Liver (tissue), 9 donors: ENCODE results near the gene ADIG. TPM values are rescaled to one million over a fixed set of nuclear protein-coding genes. Genes with fewer than 3 reads are reported as not detected.

ENCODE experiments used
- DNase-seq: peaks from one replicate; pipeline ENCODE4 v3.0.0-alpha.2; 2017; ENCODE audit warnings: low spot score
- H3K27ac ChIP-seq, 2 donors: one replicate each; pipeline ENCODE4 v1.7.0; 2013; ENCODE audit warnings: inconsistent platforms in 2 of 2, low read length in 2 of 2, control low read depth in 1 of 2, low read depth in 1 of 2, mild to moderate bottlenecking in 1 of 2
- H3K27me3 ChIP-seq, 4 donors: one replicate each; pipeline versions ENCODE4 v1.6.1 to v1.7.0; 2013; ENCODE audit warnings: low read length in 3 of 4, inconsistent platforms in 1 of 4, mild to moderate bottlenecking in 1 of 4, moderate library complexity in 1 of 4; ENCODE audit not compliant: control insufficient read depth in 4 of 4, insufficient read depth in 4 of 4
- H3K36me3 ChIP-seq, 4 donors: one replicate each; pipeline versions ENCODE4 v1.6.1 to v1.7.0; 2013; ENCODE audit warnings: low read length in 3 of 4, mild to moderate bottlenecking in 3 of 4, low read depth in 1 of 4, moderate library complexity in 1 of 4; ENCODE audit not compliant: control insufficient read depth in 4 of 4, insufficient read depth in 3 of 4
- H3K4me1 ChIP-seq, 4 donors: one replicate each; pipeline versions ENCODE4 v1.6.1 to v1.7.0; 2013; ENCODE audit warnings: low read length in 3 of 4, mild to moderate bottlenecking in 3 of 4, moderate library complexity in 1 of 4; ENCODE audit not compliant: control insufficient read depth in 4 of 4, insufficient read depth in 4 of 4
- H3K4me3 ChIP-seq, 3 donors: one replicate each; pipeline versions ENCODE4 v1.6.1 to v1.7.0; 2013; ENCODE audit warnings: low read length in 3 of 3, control low read depth in 1 of 3, low read depth in 1 of 3, mild to moderate bottlenecking in 1 of 3
- H3K9ac ChIP-seq, 2 donors: one replicate each; pipeline ENCODE4 v1.7.0; 2013; ENCODE audit warnings: low read length in 2 of 2, mild to moderate bottlenecking in 2 of 2, moderate library complexity in 2 of 2, control low read depth in 1 of 2, low read depth in 1 of 2
- H3K9me3 ChIP-seq, 4 donors: one replicate each; pipeline versions ENCODE4 v1.6.1 to v1.7.0; 2013; ENCODE audit warnings: low read length in 3 of 4; ENCODE audit not compliant: control insufficient read depth in 4 of 4
- CTCF ChIP-seq: fragments of 150-350 bp; IDR thresholded peaks from 2 replicates; pipeline ENCODE4 v1.5.1; 2017; ENCODE audit warnings: improper control_type of control experiment, low read depth, low read length; ENCODE audit not compliant: missing input control
- GABPA ChIP-seq, 2 donors: IDR thresholded peaks in 1 of 2; conservative IDR thresholded peaks in 1 of 2; 2 replicates each; pipeline ENCODE4 v1.6.1; 2016; ENCODE audit warnings: antibody characterized with exemption in 2 of 2, mild to moderate bottlenecking in 1 of 2, moderate library complexity in 1 of 2
- HNF4A ChIP-seq, 2 donors: conservative IDR thresholded peaks; 2 replicates each; pipeline ENCODE4 v1.6.1; 2016; ENCODE audit warnings: antibody characterized with exemption in 2 of 2, mild to moderate bottlenecking in 2 of 2
- HNF4G ChIP-seq: IDR thresholded peaks from 2 replicates; pipeline ENCODE4 v1.6.1; 2016; ENCODE audit warnings: antibody characterized with exemption
- NR2F2 ChIP-seq: IDR thresholded peaks from 2 replicates; pipeline ENCODE4 v1.6.1; 2016; ENCODE audit warnings: antibody characterized with exemption
- RAD21 ChIP-seq, 2 donors: IDR thresholded peaks; 2 replicates each; pipeline ENCODE4 v1.6.1; 2016; ENCODE audit warnings: antibody characterized with exemption in 2 of 2, mild to moderate bottlenecking in 2 of 2
- RXRA ChIP-seq, 2 donors: IDR thresholded peaks; 2 replicates each; pipeline ENCODE4 v1.6.1; 2017 to 2018; ENCODE audit warnings: antibody characterized with exemption in 2 of 2, mild to moderate bottlenecking in 1 of 2
- SP1 ChIP-seq: IDR thresholded peaks from 2 replicates; pipeline ENCODE4 v1.6.1; 2018; ENCODE audit warnings: antibody characterized with exemption, mild to moderate bottlenecking
- TAF1 ChIP-seq: conservative IDR thresholded peaks from 2 replicates; pipeline ENCODE4 v1.6.1; 2016; ENCODE audit warnings: antibody characterized with exemption, mild to moderate bottlenecking
- YY1 ChIP-seq: IDR thresholded peaks from 2 replicates; pipeline ENCODE4 v1.6.1; 2016; ENCODE audit warnings: antibody characterized with exemption, mild to moderate bottlenecking
- WGBS: extraction: QIAGEN DNeasy Blood & Tissue Kit; methylation state at CpG from one replicate; pipeline ENCODE4 v1.1.7; 2013; 5-methylcytosine and 5-hydroxymethylcytosine counted together
- polyA plus RNA-seq, 2 donors: library from polyadenylated mRNA; stranded (reverse) in 1 of 2; unstranded in 1 of 2; fragments of 200-250 nt in 1 of 2; fragments of >200 nt in 1 of 2; fragmentation: Nextera tagmentation in 1 of 2; extraction: Ambion mirVana in 1 of 2; gene quantifications; one replicate each; pipeline versions ENCODE4 v1.2.1 to v1.2.3, GENCODE V29; 2013 to 2015
- total RNA-seq, 2 donors: library from RNA; depleted of rRNA; stranded (reverse); fragments of >200 nt; gene quantifications; one replicate each; pipeline ENCODE4 v1.2.3, GENCODE V29; 2014
- TF ChIP-seq, protein P1 (sequence below): IDR thresholded peaks from 2 replicates; pipeline ENCODE4 v1.6.1; 2016; ENCODE audit warnings: antibody characterized with exemption
- TF ChIP-seq, protein P2 (sequence below): IDR thresholded peaks from 2 replicates; pipeline ENCODE4 v1.6.1; 2016; ENCODE audit warnings: antibody characterized with exemption
- donor health status: healthy.
- donor health status: healthy.
- donor health status: healthy.
- donor health status: healthy.
- donor health status: healthy.

The ADIG gene
- total and polyA plus RNA-seq, 4 donors = not detected

DNA sequence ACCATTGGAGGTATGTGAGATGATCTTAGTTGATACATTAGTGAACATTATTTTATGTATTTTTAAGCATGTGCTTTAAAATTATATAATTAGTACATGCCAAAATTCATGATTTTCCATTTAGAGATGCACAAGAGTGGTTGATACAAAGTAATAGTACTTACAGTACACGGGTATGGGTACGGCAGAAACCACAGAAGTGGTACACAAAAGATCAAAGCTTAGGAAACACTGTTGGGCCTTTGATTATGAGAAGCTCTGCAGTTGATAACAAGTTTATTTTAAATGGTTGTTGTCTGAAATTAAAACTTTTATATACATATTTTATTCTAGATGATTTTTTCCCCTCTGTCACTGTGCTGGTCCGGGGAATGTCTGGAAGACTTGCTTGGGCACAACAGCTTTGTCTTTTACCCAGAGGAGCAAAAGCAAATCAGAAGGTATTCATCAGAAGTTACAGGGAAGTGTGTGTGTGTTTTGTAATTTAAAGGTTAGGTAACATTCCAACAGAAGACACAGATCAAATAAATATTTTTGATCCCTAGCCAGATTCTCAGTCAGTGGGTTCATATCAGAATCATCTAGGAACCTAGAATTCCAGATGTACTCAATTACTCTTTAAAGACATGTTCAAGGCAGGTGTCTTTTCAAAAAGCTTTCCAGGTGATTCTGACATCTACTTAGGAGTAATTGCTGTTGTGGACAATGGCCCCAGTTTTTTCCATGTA, 32.5 kb upstream of the ADIG start:
- Histone ChIP-seq H3K9ac (no peak overlapping the region), H3K4me3 (no peak overlapping the region), H3K4me1 (peaks cover 0 to 1% (median 0%) of the 10 kb centered on the region in 4 donors), H3K27me3 (no peaks in the 10 kb centered on the region), H3K9me3 (no peaks in the 10 kb centered on the region), H3K36me3 (peaks cover 9 to 69% (median 58%) of the 10 kb centered on the region in 4 donors), H3K27ac (no peak overlapping the region)
- DNase-seq = no peak
- no peak for TF ChIP-seq CTCF
- TF ChIP-seq, protein P1, sequence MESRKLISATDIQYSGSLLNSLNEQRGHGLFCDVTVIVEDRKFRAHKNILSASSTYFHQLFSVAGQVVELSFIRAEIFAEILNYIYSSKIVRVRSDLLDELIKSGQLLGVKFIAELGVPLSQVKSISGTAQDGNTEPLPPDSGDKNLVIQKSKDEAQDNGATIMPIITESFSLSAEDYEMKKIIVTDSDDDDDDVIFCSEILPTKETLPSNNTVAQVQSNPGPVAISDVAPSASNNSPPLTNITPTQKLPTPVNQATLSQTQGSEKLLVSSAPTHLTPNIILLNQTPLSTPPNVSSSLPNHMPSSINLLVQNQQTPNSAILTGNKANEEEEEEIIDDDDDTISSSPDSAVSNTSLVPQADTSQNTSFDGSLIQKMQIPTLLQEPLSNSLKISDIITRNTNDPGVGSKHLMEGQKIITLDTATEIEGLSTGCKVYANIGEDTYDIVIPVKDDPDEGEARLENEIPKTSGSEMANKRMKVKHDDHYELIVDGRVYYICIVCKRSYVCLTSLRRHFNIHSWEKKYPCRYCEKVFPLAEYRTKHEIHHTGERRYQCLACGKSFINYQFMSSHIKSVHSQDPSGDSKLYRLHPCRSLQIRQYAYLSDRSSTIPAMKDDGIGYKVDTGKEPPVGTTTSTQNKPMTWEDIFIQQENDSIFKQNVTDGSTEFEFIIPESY = no peak
- TF ChIP-seq, protein P2, sequence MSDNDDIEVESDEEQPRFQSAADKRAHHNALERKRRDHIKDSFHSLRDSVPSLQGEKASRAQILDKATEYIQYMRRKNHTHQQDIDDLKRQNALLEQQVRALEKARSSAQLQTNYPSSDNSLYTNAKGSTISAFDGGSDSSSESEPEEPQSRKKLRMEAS = no peak
- TF ChIP-seq NR2F2 = no peak
- no peak for TF ChIP-seq YY1
- 97% methylated on average over 3 of the region's 3 CpGs for WGBS

GRCh38 chr20:38550274-38550673, 30.7 kb upstream of the ADIG start:
- peaks cover 0 to 1% (median 0%) of the 10 kb centered on the region in 4 donors for H3K4me1 ChIP-seq
- WGBS = 100% methylated on average over 1 of the region's 1 CpG
- H3K27me3 ChIP-seq = no peaks in the 10 kb centered on the region
- TF ChIP-seq HNF4A (conservative IDR thresholded peaks at IDR 0.05) = no peak
- TF ChIP-seq, protein P1 = no peak
- TF ChIP-seq RAD21 (IDR thresholded peaks at IDR 0.05) = no peak
- TF ChIP-seq GABPA (IDR thresholded peaks at IDR 0.05 in 1 of 2, conservative IDR thresholded peaks at IDR 0.05 in 1 of 2) = no peak
- no peak for TF ChIP-seq NR2F2
- TF ChIP-seq HNF4G = no peak
- TF ChIP-seq YY1 = no peak
- no peak for TF ChIP-seq RXRA (IDR thresholded peaks at IDR 0.05)
- no peak for TF ChIP-seq SP1
- no peak for TF ChIP-seq TAF1
- no peak overlapping the region for H3K9ac ChIP-seq
- no peak overlapping the region for H3K27ac ChIP-seq
- no peaks in the 10 kb centered on the region for H3K9me3 ChIP-seq
- H3K36me3 ChIP-seq = peaks cover 12 to 76% (median 63%) of the 10 kb centered on the region in 4 donors
- DNase-seq = no peak
- no peak overlapping the region for H3K4me3 ChIP-seq
